Trophoblast cell (in vitro differentiated cells and primary cell): ENCODE measurements around the gene CLIP4.

Experiments
- DNase-seq, 2 donors: peaks; one replicate each; pipeline ENCODE4 v3.0.0-alpha.2; 2016
- H2AFZ ChIP-seq: 2 replicates; pipeline ENCODE4 v1.6.1; 2013; ENCODE audit warnings: low read length, moderate library complexity, mild to moderate bottlenecking; ENCODE audit not compliant: insufficient read depth, poor library complexity
- H2AK5ac ChIP-seq: 2 replicates; pipeline ENCODE4 v1.6.1; 2013; ENCODE audit warnings: mild to moderate bottlenecking, low read length
- H2BK120ac ChIP-seq: 2 replicates; pipeline ENCODE4 v1.6.1; 2013; ENCODE audit warnings: low read length, mild to moderate bottlenecking, moderate library complexity; ENCODE audit not compliant: insufficient read depth, poor library complexity
- H2BK12ac ChIP-seq: 2 replicates; pipeline ENCODE4 v1.6.1; 2013; ENCODE audit warnings: mild to moderate bottlenecking, low read length, moderate library complexity
- H2BK5ac ChIP-seq: 2 replicates; pipeline ENCODE4 v1.6.1; 2013; ENCODE audit warnings: low read length, low read depth, moderate library complexity, mild to moderate bottlenecking; ENCODE audit not compliant: poor library complexity
- H3K14ac ChIP-seq: 2 replicates; pipeline ENCODE4 v1.6.1; 2013; ENCODE audit warnings: mild to moderate bottlenecking, low read length
- H3K18ac ChIP-seq: 2 replicates; pipeline ENCODE4 v1.6.1; 2013; ENCODE audit warnings: mild to moderate bottlenecking, low read length
- H3K23ac ChIP-seq: 2 replicates; pipeline ENCODE4 v1.6.1; 2013; ENCODE audit warnings: low read length
- H3K27ac ChIP-seq: 2 replicates; pipeline ENCODE4 v1.5.1; 2013; ENCODE audit warnings: low read depth, mild to moderate bottlenecking, inconsistent platforms, low read length, moderate library complexity
- H3K27me3 ChIP-seq: 2 replicates; pipeline ENCODE4 v1.6.1; 2013; ENCODE audit warnings: inconsistent platforms, mild to moderate bottlenecking, low read length, moderate library complexity; ENCODE audit not compliant: insufficient read depth
- H3K36me3 ChIP-seq, 2 experiments: 1 replicate in 1 of 2; 2 replicates in 1 of 2; pipeline ENCODE4 v1.6.1; 2013; ENCODE audit warnings: low read length in 2 of 2, mild to moderate bottlenecking in 2 of 2, moderate library complexity in 1 of 2; ENCODE audit not compliant: insufficient read depth in 2 of 2, control insufficient read depth in 1 of 2
- H3K4ac ChIP-seq: 2 replicates; pipeline ENCODE4 v1.6.1; 2013; ENCODE audit warnings: low read depth, mild to moderate bottlenecking, low read length, moderate library complexity
- H3K4me1 ChIP-seq, 2 experiments: 1 replicate in 1 of 2; 2 replicates in 1 of 2; pipeline ENCODE4 v1.6.1; 2013; ENCODE audit warnings: low read length in 2 of 2, mild to moderate bottlenecking in 2 of 2, moderate library complexity in 1 of 2; ENCODE audit not compliant: insufficient read depth in 2 of 2, control insufficient read depth in 1 of 2
- H3K4me2 ChIP-seq: 2 replicates; pipeline ENCODE4 v1.6.1; 2013; ENCODE audit warnings: inconsistent platforms, mild to moderate bottlenecking, low read length, moderate library complexity
- H3K4me3 ChIP-seq: 2 replicates; pipeline ENCODE4 v1.5.1; 2013; ENCODE audit warnings: mild to moderate bottlenecking, low read depth, low read length, inconsistent platforms
- H3K79me1 ChIP-seq: one replicate; pipeline ENCODE4 v1.6.1; 2013; ENCODE audit warnings: low read length
- H3K79me2 ChIP-seq: 2 replicates; pipeline ENCODE4 v1.6.1; 2013; ENCODE audit warnings: low read length, mild to moderate bottlenecking; ENCODE audit not compliant: control insufficient read depth, insufficient read depth, poor library complexity
- H3K9ac ChIP-seq: 2 replicates; pipeline ENCODE4 v1.6.1; 2013; ENCODE audit warnings: mild to moderate bottlenecking, low read length
- H3K9me3 ChIP-seq: 2 replicates; pipeline ENCODE4 v1.6.1; 2013; ENCODE audit warnings: low read depth, mild to moderate bottlenecking, control low read depth, inconsistent platforms, low read length; ENCODE audit not compliant: insufficient read depth
- H4K12ac ChIP-seq: 2 replicates; pipeline ENCODE4 v1.6.1; 2013; ENCODE audit warnings: low read depth, mild to moderate bottlenecking, low read length, moderate library complexity
- H4K8ac ChIP-seq: 2 replicates; pipeline ENCODE4 v1.6.1; 2013; ENCODE audit warnings: low read depth, mild to moderate bottlenecking, low read length, moderate library complexity
- H4K91ac ChIP-seq: one replicate; pipeline ENCODE4 v1.6.1; 2013; ENCODE audit warnings: low read depth, mild to moderate bottlenecking, low read length, moderate library complexity
- WGBS: extraction: QIAGEN DNeasy Blood & Tissue Kit; methylation state at CpG from one replicate; pipeline ENCODE4 v1.1.7; 2013; ENCODE audit warnings: missing lambda C conversion rate; ENCODE audit not compliant: insufficient read length, insufficient coverage; ENCODE audit errors: extremely low coverage; 5-methylcytosine and 5-hydroxymethylcytosine counted together

CLIP4 gene

DNA sequence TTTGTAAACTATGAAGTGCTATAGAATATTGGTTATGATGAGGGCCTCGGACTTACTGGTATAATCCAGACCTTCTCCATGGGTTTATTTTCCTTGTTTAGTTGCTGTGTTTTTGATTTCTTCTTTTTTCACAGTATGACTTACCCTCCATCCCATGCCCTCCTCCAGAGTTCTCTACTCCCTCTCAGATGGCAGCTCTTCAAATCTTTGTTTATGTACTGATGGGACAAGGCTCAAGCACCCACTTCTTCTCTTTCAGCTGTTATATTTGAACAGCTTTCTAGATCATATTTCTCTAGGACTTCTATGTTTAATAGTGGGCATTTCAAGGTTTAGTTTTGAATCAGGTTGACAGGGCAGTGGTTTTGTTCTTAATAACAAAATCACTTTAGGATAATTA is 43.9 kb downstream of the CLIP4 start:
- Histone ChIP-seq H3K9me3 (no peaks in the 10 kb centered on the region), H2AFZ (no peak overlapping the region), H3K27ac (no peak overlapping the region), H2BK12ac (no peak overlapping the region), H3K9ac (no peak overlapping the region), H3K4me1 (no peaks in the 10 kb centered on the region), H2BK120ac (no peak overlapping the region), H3K4ac (no peak overlapping the region), H3K36me3 (no peaks in the 10 kb centered on the region), H4K8ac (no peak overlapping the region), H3K27me3 (no peaks in the 10 kb centered on the region), H4K91ac (no peak overlapping the region), H2AK5ac (no peak overlapping the region), H3K18ac (no peak overlapping the region), H3K4me2 (no peak overlapping the region), H3K4me3 (no peak overlapping the region), H4K12ac (no peak overlapping the region), H3K14ac (no peak overlapping the region), H3K79me1 (no peaks in the 10 kb centered on the region), H3K23ac (no peak overlapping the region), H2BK5ac (no peak overlapping the region), H3K79me2 (no peaks in the 10 kb centered on the region)
- no peak for DNase-seq
- no CpG with 5 or more reads among the region's 1 CpG for WGBS

DNA sequence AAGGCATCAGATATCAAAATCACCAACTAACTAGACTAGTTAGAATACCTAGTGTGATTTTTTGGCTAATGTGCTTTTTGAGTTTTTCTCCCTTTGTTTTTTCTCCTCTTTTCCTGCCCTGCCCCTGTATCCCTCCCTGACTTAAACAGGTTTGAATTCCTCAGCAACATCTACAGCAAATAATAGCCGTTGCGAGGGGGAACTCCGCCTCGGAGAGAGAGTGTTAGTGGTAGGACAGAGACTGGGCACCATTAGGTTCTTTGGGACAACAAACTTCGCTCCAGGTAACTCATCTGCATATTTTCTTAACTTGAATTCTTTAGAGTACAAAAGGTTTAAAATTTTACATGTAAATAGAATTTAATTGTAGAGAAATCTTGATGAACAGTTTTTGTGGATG is 45.0 kb downstream of the CLIP4 start:
- H3K27ac ChIP-seq = no peak overlapping the region
- H3K4me2 ChIP-seq = no peak overlapping the region
- no peak overlapping the region for H3K4me3 ChIP-seq
- H2AFZ ChIP-seq = no peak overlapping the region
- no peak overlapping the region for H4K91ac ChIP-seq
- no peak overlapping the region for H2BK5ac ChIP-seq
- no peaks in the 10 kb centered on the region for H3K27me3 ChIP-seq
- no peaks in the 10 kb centered on the region for H3K79me1 ChIP-seq
- H4K12ac ChIP-seq = no peak overlapping the region
- H2AK5ac ChIP-seq = no peak overlapping the region
- no peaks in the 10 kb centered on the region for H3K36me3 ChIP-seq
- no peaks in the 10 kb centered on the region for H3K9me3 ChIP-seq
- no peak overlapping the region for H4K8ac ChIP-seq
- no peak for DNase-seq
- H3K14ac ChIP-seq = no peak overlapping the region
- no peak overlapping the region for H2BK12ac ChIP-seq
- H3K18ac ChIP-seq = no peak overlapping the region
- no peaks in the 10 kb centered on the region for H3K4me1 ChIP-seq
- H3K4ac ChIP-seq = no peak overlapping the region
- no peak overlapping the region for H3K9ac ChIP-seq
- H3K79me2 ChIP-seq = no peaks in the 10 kb centered on the region
- H2BK120ac ChIP-seq = no peak overlapping the region
- no peak overlapping the region for H3K23ac ChIP-seq
- WGBS = no CpG with 5 or more reads among the region's 5 CpGs

DNA sequence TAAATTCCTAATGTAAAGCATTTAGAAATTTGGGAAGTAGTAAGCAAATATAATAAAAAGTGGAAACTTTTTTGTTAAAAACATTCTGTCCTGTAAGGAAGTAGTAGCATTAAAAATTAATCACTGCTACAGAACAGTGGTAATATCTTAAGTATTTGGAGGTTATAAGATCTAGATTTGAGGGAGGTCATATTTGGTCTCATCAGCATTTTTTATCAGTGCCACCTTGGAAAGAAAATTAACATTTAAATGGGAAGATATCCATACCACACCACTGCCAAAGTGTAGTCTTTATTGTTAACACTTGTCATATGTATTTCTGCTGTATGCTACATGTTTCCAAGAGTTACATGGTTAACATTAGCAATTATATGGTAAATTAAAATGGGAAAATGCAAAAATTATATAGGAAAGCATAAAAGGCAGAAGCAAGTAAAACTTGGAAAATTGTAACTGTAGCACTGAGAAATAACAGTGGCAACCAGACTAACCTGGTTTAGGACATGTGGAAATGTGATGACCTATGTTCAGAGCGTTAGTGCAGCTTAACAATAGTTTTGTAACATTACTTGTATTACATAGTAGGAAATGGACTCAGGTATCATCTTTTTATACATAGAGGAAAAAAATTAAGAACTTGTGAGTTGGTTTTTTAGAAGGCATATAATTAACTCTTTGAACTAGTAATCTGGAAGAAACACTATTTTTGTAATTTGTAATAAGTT is 47.2 kb downstream of the CLIP4 start:
- H3K4me1 ChIP-seq = no peaks in the 10 kb centered on the region
- no peak overlapping the region for H2AK5ac ChIP-seq
- no peak overlapping the region for H2BK5ac ChIP-seq
- no CpG with 5 or more reads among the region's 1 CpG for WGBS
- H3K9me3 ChIP-seq = no peaks in the 10 kb centered on the region
- no peak overlapping the region for H3K27ac ChIP-seq
- no peak overlapping the region for H4K12ac ChIP-seq
- no peak overlapping the region for H2BK12ac ChIP-seq
- H4K8ac ChIP-seq = no peak overlapping the region
- H3K18ac ChIP-seq = no peak overlapping the region
- H3K14ac ChIP-seq = no peak overlapping the region
- H2AFZ ChIP-seq = no peak overlapping the region
- no peak overlapping the region for H3K23ac ChIP-seq
- no peak overlapping the region for H3K9ac ChIP-seq
- no peak overlapping the region for H2BK120ac ChIP-seq
- no peaks in the 10 kb centered on the region for H3K79me1 ChIP-seq
- no peaks in the 10 kb centered on the region for H3K36me3 ChIP-seq
- no peak overlapping the region for H3K4me3 ChIP-seq
- DNase-seq = no peak
- no peaks in the 10 kb centered on the region for H3K79me2 ChIP-seq
- no peaks in the 10 kb centered on the region for H3K27me3 ChIP-seq
- H3K4ac ChIP-seq = no peak overlapping the region
- H3K4me2 ChIP-seq = no peak overlapping the region
- no peak overlapping the region for H4K91ac ChIP-seq

DNA sequence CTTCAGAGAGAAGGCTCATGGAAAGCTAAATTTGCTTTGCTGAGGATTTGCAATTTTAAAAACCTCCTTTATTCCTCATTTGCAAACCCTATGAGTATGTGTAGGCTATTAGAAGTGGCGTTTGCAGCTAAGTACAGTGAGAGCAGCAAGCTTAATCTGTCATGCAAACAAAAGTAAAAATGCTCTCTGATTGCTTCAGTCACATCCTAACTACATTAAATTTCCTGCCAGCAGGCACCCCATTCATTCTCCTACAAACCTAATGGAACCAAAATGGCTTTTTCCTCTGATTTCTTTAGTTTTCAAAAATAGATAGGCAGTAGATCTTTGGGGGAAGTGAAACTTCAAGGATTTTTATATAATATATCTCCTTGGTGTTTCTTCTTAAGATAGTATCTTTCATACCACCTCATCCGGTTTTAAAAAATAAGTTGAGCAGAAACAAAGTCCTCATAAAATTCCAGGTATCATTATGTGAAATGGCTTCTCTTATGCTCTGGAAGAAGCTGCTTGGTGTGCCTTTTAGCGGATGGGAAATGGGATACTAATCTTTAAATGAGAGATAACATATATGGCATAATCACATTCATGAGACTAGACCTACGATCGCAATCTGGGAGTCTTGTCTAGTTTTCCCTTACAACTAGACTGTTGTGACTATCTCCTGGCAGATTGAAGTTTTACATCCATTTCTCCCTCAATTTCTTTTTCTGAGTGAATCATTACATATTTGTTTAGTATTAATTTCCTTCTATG is 49.1 kb downstream of the CLIP4 start:
- Histone ChIP-seq H2BK5ac (no peak overlapping the region), H4K12ac (no peak overlapping the region), H3K4ac (no peak overlapping the region), H3K4me1 (no peaks in the 10 kb centered on the region), H3K14ac (no peak overlapping the region), H3K27ac (no peak overlapping the region), H2AK5ac (no peak overlapping the region), H3K9ac (no peak overlapping the region), H4K8ac (no peak overlapping the region), H3K27me3 (no peaks in the 10 kb centered on the region), H3K23ac (no peak overlapping the region), H2BK120ac (no peak overlapping the region), H3K79me1 (no peaks in the 10 kb centered on the region), H3K36me3 (no peaks in the 10 kb centered on the region), H2AFZ (no peak overlapping the region), H3K79me2 (no peaks in the 10 kb centered on the region), H3K9me3 (no peaks in the 10 kb centered on the region), H3K4me3 (no peak overlapping the region), H2BK12ac (no peak overlapping the region), H3K18ac (no peak overlapping the region), H4K91ac (no peak overlapping the region), H3K4me2 (no peak overlapping the region)
- no peak for DNase-seq
- no CpG with 5 or more reads among the region's 5 CpGs for WGBS
